ENCODE results near the gene DDX10.

Gene DDX10

GRCh38 chr11:108654994-108655631 lies 9.8 kb upstream of the DDX10 start:
- peak in 1 of 2 experiments; percentile 9 for DNase-seq (ENCODE audit: low read depth in 2 of 2)

GRCh38 chr11:108662700-108663099 lies 2.2 kb upstream of the DDX10 start:
- DNase-seq (ENCODE audit: low read depth in 2 of 2) = no peak

GRCh38 chr11:108663154-108663877 lies 1.6 kb upstream of the DDX10 start:
- no peak for DNase-seq (ENCODE audit: low read depth in 2 of 2)

- DNase-seq (ENCODE audit: low read depth in 2 of 2) = no peak
Observed at GRCh38 chr11:108666373-108666772, 1.5 kb downstream of the DDX10 start.

GRCh38 chr11:108669286-108669685 lies 4.4 kb downstream of the DDX10 start:
- DNase-seq (ENCODE audit: low read depth in 2 of 2) = no peak

- DNase-seq (ENCODE audit: low read depth in 2 of 2) = no peak
Observed at GRCh38 chr11:108669711-108670110, 4.8 kb downstream of the DDX10 start.

- DNase-seq (ENCODE audit: low read depth in 2 of 2) = peak in 1 of 2 experiments; percentile 20
Observed at GRCh38 chr11:108670451-108670850, 5.6 kb downstream of the DDX10 start.

- no peak for DNase-seq (ENCODE audit: low read depth in 2 of 2)
Observed at GRCh38 chr11:108672113-108672512, 7.2 kb downstream of the DDX10 start.

GRCh38 chr11:108672786-108673185 lies 7.9 kb downstream of the DDX10 start:
- peak; percentile 76 to 78 for DNase-seq (ENCODE audit: low read depth in 2 of 2)

GRCh38 chr11:108679045-108679444 lies 14.2 kb downstream of the DDX10 start:
- no peak for DNase-seq (ENCODE audit: low read depth in 2 of 2)

- no peak for DNase-seq (ENCODE audit: low read depth in 2 of 2)
Observed at GRCh38 chr11:108680271-108680670, 15.4 kb downstream of the DDX10 start.

- DNase-seq (ENCODE audit: low read depth in 2 of 2) = peak in 1 of 2 experiments; percentile 27
Observed at GRCh38 chr11:108685419-108686130, 20.7 kb downstream of the DDX10 start.

- no peak for DNase-seq (ENCODE audit: low read depth in 2 of 2)
Observed at GRCh38 chr11:108693852-108694251, 29.0 kb downstream of the DDX10 start.

- DNase-seq (ENCODE audit: low read depth in 2 of 2) = peak; percentile 74 to 76
Observed at GRCh38 chr11:108694846-108695245, 30.0 kb downstream of the DDX10 start.

- DNase-seq (ENCODE audit: low read depth in 2 of 2) = peak; percentile 60 to 62
Observed at GRCh38 chr11:108697872-108698473, 33.1 kb downstream of the DDX10 start.

GRCh38 chr11:108698844-108699642 lies 34.2 kb downstream of the DDX10 start:
- no peak for DNase-seq (ENCODE audit: low read depth in 2 of 2)

GRCh38 chr11:108703916-108704315 lies 39.0 kb downstream of the DDX10 start:
- no peak for DNase-seq (ENCODE audit: low read depth in 2 of 2)

GRCh38 chr11:108705061-108705460 lies 40.2 kb downstream of the DDX10 start:
- no peak for DNase-seq (ENCODE audit: low read depth in 2 of 2)

GRCh38 chr11:108708173-108708572 lies 43.3 kb downstream of the DDX10 start:
- DNase-seq (ENCODE audit: low read depth in 2 of 2) = no peak

- DNase-seq (ENCODE audit: low read depth in 2 of 2) = no peak
Observed at GRCh38 chr11:108709741-108710140, 44.9 kb downstream of the DDX10 start.

GRCh38 chr11:108713076-108713790 lies 48.4 kb downstream of the DDX10 start:
- no peak for DNase-seq (ENCODE audit: low read depth in 2 of 2)

Data from fibroblast of skin of left quadriceps (primary cell).